GM21360 (cell line): Measurements from ENCODE around the gene ATOSA.
A peak's percentile ranks its signal among the peaks of the same experiment; 100 is the strongest.

Source experiments
- ATAC-seq: cut with Tn5 transposase; IDR thresholded peaks from one replicate; pipeline ENCODE4 v1.9.1; 2021; ENCODE audit warnings: mild to moderate bottlenecking, moderate library complexity; ENCODE audit not compliant: unreplicated experiment

The ATOSA gene

GRCh38 chr15:52682781-52683180, 3.6 kb upstream of the ATOSA start:
- ATAC-seq, result no peak

GRCh38 chr15:52682200-52682599, 3.0 kb upstream of the ATOSA start:
- no peak for ATAC-seq

GRCh38 chr15:52681441-52681840, 2.3 kb upstream of the ATOSA start:
- ATAC-seq, result no peak

- ATAC-seq, result no peak
Measured at GRCh38 chr15:52680761-52681160, 1.6 kb upstream of the ATOSA start.

- no peak for ATAC-seq
Measured at GRCh38 chr15:52680041-52680391, 828 bp upstream of the ATOSA start.

- ATAC-seq, result peak; percentile 17
Measured at GRCh38 chr15:52678468-52679231, 538 bp downstream of the ATOSA start.

GRCh38 chr15:52677593-52678467, 1.4 kb downstream of the ATOSA start:
- peak; percentile 30 for ATAC-seq

- ATAC-seq, result no peak
Measured at GRCh38 chr15:52674831-52675230, 4.4 kb downstream of the ATOSA start.

- ATAC-seq, result no peak
Measured at GRCh38 chr15:52673734-52674133, 5.5 kb downstream of the ATOSA start.

GRCh38 chr15:52673312-52673711, 5.9 kb downstream of the ATOSA start:
- ATAC-seq, result no peak

GRCh38 chr15:52672661-52673060, 6.5 kb downstream of the ATOSA start:
- ATAC-seq, result no peak

- no peak for ATAC-seq
Measured at GRCh38 chr15:52670087-52670486, 9.1 kb downstream of the ATOSA start.

- no peak for ATAC-seq
Measured at GRCh38 chr15:52668133-52668532, 11.1 kb downstream of the ATOSA start.

GRCh38 chr15:52667597-52667996, 11.6 kb downstream of the ATOSA start:
- no peak for ATAC-seq

GRCh38 chr15:52663536-52664294, 15.5 kb downstream of the ATOSA start:
- no peak for ATAC-seq

- no peak for ATAC-seq
Measured at GRCh38 chr15:52661909-52662308, 17.3 kb downstream of the ATOSA start.

- ATAC-seq, result no peak
Measured at GRCh38 chr15:52660192-52660591, 19.0 kb downstream of the ATOSA start.

- ATAC-seq, result peak; percentile 85
Measured at GRCh38 chr15:52658955-52659354, 20.2 kb downstream of the ATOSA start.

GRCh38 chr15:52657338-52657737, 21.9 kb downstream of the ATOSA start:
- no peak for ATAC-seq

GRCh38 chr15:52656412-52656811, 22.8 kb downstream of the ATOSA start:
- ATAC-seq, result no peak

- no peak for ATAC-seq
Measured at GRCh38 chr15:52653431-52653964, 25.7 kb downstream of the ATOSA start.
